ENCODE measurements around the gene USHBP1.
"Not testable (repeated sequence)": the region's sequence is repeated elsewhere in the genome, so short reads cannot be mapped to it uniquely, and the experiment has no call there.

USHBP1 gene

DNA sequence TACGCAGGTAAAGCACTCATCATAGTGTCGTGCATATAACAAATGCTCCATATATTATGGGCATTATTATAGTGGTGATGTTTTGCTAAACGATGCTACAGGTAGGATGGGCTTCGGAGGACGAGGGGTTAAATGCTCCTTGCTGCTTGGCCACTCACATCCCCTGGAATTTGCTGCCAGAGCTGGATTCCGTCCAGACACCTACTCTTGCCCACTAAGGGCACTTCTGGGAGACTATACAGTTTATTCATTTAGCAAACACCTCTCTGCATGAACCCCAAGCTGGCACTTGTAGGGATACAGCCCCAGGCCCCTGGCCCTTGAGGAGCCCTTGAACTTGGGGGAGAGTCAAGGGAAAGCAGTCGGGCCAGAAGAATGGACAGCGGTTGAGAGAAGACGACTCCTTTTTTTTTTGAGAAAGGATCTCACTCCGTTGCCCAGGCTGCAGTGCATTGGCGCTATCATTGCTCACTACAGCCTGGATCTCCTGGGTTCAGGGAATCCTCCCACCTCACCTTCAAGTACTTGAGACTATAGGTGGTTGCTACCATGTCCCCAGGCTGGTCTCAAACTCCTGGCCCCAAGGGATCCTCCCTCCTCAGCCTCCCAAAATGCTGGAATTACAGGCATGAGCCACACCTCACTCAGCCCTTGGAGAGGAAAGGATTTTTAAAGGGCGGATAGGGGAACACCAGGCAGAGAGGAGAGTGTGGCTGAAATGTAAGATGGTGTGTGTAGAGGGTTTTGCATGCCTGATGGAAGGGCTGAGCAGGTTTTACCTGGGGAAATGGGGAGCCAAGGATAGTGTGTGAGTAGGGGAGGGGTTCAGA lies 40.1 kb upstream of the USHBP1 start:
- H3K36me3 ChIP-seq (ENCODE audit: insufficient read depth, low read length): no peaks in the 10 kb centered on the region
- H3K9me3 ChIP-seq (ENCODE audit: low read length): no peaks in the 10 kb centered on the region
- H3K4me3 ChIP-seq (ENCODE audit: low read depth in 1 of 2, low read length in 2 of 2): peak overlapping the region in 1 of 2 donors; percentile 79
- H3K4me1 ChIP-seq (ENCODE audit: insufficient read depth, low read length): peaks cover 39% of the 10 kb centered on the region
- no peak overlapping the region for H3K9ac ChIP-seq (ENCODE audit: low read length)
- no peaks in the 10 kb centered on the region for H3K27me3 ChIP-seq (ENCODE audit: control insufficient read depth in 1 of 2, insufficient read depth in 2 of 2, low read length in 2 of 2)
- H3K27ac ChIP-seq (ENCODE audit: low read depth, low read length): peak overlapping the region; percentile 93

DNA sequence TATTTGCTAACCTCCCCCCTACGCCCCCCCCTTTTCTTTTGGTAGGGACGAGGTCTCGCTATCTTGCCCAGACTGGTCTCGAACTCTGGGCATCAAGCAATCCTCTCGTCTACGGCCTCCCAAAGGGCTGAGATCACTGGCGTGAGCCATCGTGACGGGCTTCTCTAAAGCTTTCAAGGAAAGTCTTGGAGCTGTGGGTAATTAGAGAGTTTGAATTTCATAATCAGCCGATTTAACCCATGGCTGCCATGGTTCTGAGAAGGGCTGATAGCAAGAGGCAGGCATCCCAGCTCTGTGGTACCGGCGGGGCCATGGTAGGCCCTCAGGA lies 39.4 kb upstream of the USHBP1 start:
- Histone ChIP-seq H3K27ac (ENCODE audit: low read depth, low read length) (peak overlapping the region; percentile 93), H3K9me3 (ENCODE audit: low read length) (no peaks in the 10 kb centered on the region), H3K4me1 (ENCODE audit: insufficient read depth, low read length) (peaks cover 39% of the 10 kb centered on the region), H3K4me3 (ENCODE audit: low read depth in 1 of 2, low read length in 2 of 2) (peak overlapping the region in 1 of 2 donors; percentile 70), H3K36me3 (ENCODE audit: insufficient read depth, low read length) (peaks cover under 1% of the 10 kb centered on the region), H3K27me3 (ENCODE audit: control insufficient read depth in 1 of 2, insufficient read depth in 2 of 2, low read length in 2 of 2) (no peaks in the 10 kb centered on the region), H3K9ac (ENCODE audit: low read length) (peak overlapping the region; percentile 34)

- peaks cover 39% of the 10 kb centered on the region for H3K4me1 ChIP-seq (ENCODE audit: insufficient read depth, low read length)
- H3K4me3 ChIP-seq (ENCODE audit: low read depth in 1 of 2, low read length in 2 of 2): peak within 1 kb of the TSS; percentile 70 to 96
- peak within 1 kb of the TSS; percentile 93 for H3K27ac ChIP-seq (ENCODE audit: low read depth, low read length)
- no peaks in the 10 kb centered on the region for H3K27me3 ChIP-seq (ENCODE audit: control insufficient read depth in 1 of 2, insufficient read depth in 2 of 2, low read length in 2 of 2)
- no peaks in the 10 kb centered on the region for H3K9me3 ChIP-seq (ENCODE audit: low read length)
- peak within 1 kb of the TSS; percentile 65 for H3K9ac ChIP-seq (ENCODE audit: low read length)
- H3K36me3 ChIP-seq (ENCODE audit: insufficient read depth, low read length): peaks cover 6% of the 10 kb centered on the region
Measured at GRCh38 chr19:17303167-17303939, 38.8 kb upstream of the USHBP1 start, which contains the start of gene ABHD8. Gene ABHD8, minus strand, starts transcription at chr19:17303425. Its CDS starts 1,809 bp downstream, at chr19:17301616.

DNA sequence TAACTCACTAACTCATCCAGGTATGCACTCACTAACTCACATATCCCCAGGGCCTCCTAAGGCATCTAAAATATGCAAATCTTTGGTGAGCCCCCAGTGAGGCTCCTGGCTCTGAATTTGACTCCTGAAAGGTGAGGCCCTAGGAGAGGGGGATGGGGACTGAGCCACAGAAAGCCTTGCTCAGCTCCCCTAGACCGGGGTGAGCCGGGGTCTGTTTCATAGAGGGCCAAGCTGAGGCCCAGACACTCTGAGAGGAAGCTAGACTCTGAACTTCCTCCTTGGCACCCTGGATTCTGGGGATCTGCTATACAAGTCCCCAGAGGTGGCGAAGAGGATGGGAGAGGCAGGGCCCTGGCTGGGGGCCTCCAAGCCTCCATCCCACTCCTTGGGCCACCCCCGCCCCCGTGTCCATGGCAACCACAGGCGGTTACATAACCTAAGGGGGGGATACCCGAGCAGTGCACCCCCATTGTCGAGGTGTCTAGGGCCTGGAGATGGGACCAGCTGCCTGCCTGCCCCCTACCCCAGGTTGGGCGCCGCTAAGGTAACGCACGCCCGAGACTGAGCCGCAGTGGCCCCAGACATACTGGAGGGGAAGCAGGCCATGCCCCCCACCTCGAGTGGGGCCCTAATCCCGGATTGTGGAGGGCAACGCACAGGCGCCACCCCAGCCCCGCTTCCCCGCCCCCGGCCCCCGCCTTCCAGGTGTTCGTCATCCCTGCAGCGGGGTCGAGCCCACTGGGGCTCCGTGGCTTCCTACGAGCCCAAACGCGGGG lies 38.0 kb upstream of the USHBP1 start:
- peak overlapping the region; percentile 93 for H3K27ac ChIP-seq (ENCODE audit: low read depth, low read length)
- H3K36me3 ChIP-seq (ENCODE audit: insufficient read depth, low read length): peaks cover 8% of the 10 kb centered on the region
- no peaks in the 10 kb centered on the region for H3K9me3 ChIP-seq (ENCODE audit: low read length)
- peak overlapping the region; percentile 70 to 96 for H3K4me3 ChIP-seq (ENCODE audit: low read depth in 1 of 2, low read length in 2 of 2)
- H3K27me3 ChIP-seq (ENCODE audit: control insufficient read depth in 1 of 2, insufficient read depth in 2 of 2, low read length in 2 of 2): no peaks in the 10 kb centered on the region
- peaks cover 36% of the 10 kb centered on the region for H3K4me1 ChIP-seq (ENCODE audit: insufficient read depth, low read length)
- H3K9ac ChIP-seq (ENCODE audit: low read length): peak overlapping the region; percentile 65

DNA sequence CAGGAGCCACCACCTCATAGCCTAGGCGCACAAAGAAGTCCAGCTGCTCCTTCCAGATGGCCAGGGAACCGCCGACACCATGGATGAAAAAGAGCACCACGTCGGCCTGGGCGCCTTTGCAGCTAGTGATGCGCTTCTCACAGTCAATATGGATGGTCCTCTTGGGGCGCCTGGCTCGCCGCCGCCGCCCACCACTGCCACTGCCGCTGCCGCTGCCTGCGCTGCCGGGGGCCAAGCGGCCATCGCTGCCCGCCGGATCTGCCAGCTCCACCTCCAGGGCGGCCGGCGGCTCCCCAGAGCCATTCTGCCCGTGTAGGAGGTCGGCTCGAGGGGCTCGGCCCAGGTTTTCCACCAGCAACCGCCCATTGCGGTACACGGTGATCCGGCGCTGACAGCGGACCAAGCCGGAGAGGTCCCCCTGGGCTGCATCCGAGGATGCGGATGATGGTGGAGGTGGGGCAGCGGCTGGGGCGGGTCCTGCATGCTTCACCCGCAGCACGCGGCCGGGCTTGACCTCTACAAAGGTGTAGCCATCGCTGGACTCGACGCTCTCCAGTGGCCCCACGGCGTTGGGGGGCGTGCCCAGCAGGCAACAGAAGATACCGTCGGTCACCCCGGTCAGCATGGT lies 36.6 kb upstream of the USHBP1 start:
- H3K36me3 ChIP-seq (ENCODE audit: insufficient read depth, low read length): peaks cover 8% of the 10 kb centered on the region
- H3K27me3 ChIP-seq (ENCODE audit: control insufficient read depth in 1 of 2, insufficient read depth in 2 of 2, low read length in 2 of 2): no peaks in the 10 kb centered on the region
- H3K4me3 ChIP-seq (ENCODE audit: low read depth in 1 of 2, low read length in 2 of 2): no peak overlapping the region
- peaks cover 28% of the 10 kb centered on the region for H3K4me1 ChIP-seq (ENCODE audit: insufficient read depth, low read length)
- no peaks in the 10 kb centered on the region for H3K9me3 ChIP-seq (ENCODE audit: low read length)
- no peak overlapping the region for H3K27ac ChIP-seq (ENCODE audit: low read depth, low read length)
- no peak overlapping the region for H3K9ac ChIP-seq (ENCODE audit: low read length)

DNA sequence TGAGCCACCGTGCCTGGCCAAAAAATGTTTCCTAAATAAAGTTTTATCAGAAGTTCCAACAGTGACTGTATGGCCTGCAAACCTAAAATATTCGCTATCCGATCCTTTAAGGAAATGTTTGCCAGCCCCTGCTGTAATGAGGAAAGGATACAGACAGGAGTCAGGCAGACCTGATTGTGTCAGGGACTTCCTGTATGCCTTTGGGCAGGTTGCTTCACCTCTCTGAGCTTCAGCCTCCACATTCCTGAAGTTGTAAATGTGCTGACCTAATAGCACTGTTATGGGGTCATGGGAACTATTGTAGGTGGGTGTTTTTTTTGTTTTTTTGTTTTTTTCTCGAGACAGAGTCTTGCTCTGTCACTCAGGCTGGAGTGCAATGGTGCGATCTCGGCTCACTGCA lies 32.4 kb upstream of the USHBP1 start:
- no peak overlapping the region for H3K9ac ChIP-seq (ENCODE audit: low read length)
- H3K27me3 ChIP-seq (ENCODE audit: control insufficient read depth in 1 of 2, insufficient read depth in 2 of 2, low read length in 2 of 2): no peaks in the 10 kb centered on the region
- peaks cover 8% of the 10 kb centered on the region for H3K36me3 ChIP-seq (ENCODE audit: insufficient read depth, low read length)
- peaks cover 2% of the 10 kb centered on the region for H3K4me1 ChIP-seq (ENCODE audit: insufficient read depth, low read length)
- H3K9me3 ChIP-seq (ENCODE audit: low read length): no peaks in the 10 kb centered on the region
- no peak overlapping the region for H3K27ac ChIP-seq (ENCODE audit: low read depth, low read length)
- H3K4me3 ChIP-seq (ENCODE audit: low read depth in 1 of 2, low read length in 2 of 2): no peak overlapping the region

- Histone ChIP-seq H3K4me1 (ENCODE audit: insufficient read depth, low read length) (no peaks in the 10 kb centered on the region), H3K27ac (ENCODE audit: low read depth, low read length) (no peak overlapping the region), H3K27me3 (ENCODE audit: control insufficient read depth in 1 of 2, insufficient read depth in 2 of 2, low read length in 2 of 2) (no peaks in the 10 kb centered on the region)
Measured at GRCh38 chr19:17296273-17296672, 31.7 kb upstream of the USHBP1 start.

DNA sequence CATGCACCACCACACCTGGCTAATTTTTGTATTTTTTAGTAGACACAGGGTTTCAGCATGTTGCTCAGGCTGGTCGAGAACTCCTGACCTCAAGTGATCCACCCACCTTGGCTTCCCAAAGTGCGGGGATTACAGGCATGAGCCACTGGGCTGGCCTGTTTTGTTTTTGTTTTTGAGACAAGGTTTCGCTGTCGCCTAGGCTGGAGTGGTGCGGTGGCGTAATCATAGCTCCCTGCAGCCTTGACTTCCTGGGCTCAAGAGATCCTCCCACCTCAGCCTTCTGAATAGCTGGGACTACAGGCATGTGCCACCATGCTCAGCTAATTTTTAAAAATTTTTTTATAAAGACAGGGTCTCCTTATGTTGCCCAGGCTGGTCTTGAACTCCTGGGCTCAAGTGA lies 31.0 kb upstream of the USHBP1 start:
- not testable (repeated sequence) for H3K4me3 ChIP-seq (ENCODE audit: low read depth in 1 of 2, low read length in 2 of 2); H3K27me3 ChIP-seq (ENCODE audit: control insufficient read depth in 1 of 2, insufficient read depth in 2 of 2, low read length in 2 of 2); H3K27ac ChIP-seq (ENCODE audit: low read depth, low read length); H3K9me3 ChIP-seq (ENCODE audit: low read length); H3K9ac ChIP-seq (ENCODE audit: low read length); H3K4me1 ChIP-seq (ENCODE audit: insufficient read depth, low read length); H3K36me3 ChIP-seq (ENCODE audit: insufficient read depth, low read length)

More at GRCh38 chr19:17296273-17296672, 31.7 kb upstream of the USHBP1 start:
- Histone ChIP-seq H3K9me3 (ENCODE audit: low read length) (no peaks in the 10 kb centered on the region), H3K9ac (ENCODE audit: low read length) (no peak overlapping the region), H3K36me3 (ENCODE audit: insufficient read depth, low read length) (peaks cover 8% of the 10 kb centered on the region), H3K4me3 (ENCODE audit: low read depth in 1 of 2, low read length in 2 of 2) (no peak overlapping the region)

DNA sequence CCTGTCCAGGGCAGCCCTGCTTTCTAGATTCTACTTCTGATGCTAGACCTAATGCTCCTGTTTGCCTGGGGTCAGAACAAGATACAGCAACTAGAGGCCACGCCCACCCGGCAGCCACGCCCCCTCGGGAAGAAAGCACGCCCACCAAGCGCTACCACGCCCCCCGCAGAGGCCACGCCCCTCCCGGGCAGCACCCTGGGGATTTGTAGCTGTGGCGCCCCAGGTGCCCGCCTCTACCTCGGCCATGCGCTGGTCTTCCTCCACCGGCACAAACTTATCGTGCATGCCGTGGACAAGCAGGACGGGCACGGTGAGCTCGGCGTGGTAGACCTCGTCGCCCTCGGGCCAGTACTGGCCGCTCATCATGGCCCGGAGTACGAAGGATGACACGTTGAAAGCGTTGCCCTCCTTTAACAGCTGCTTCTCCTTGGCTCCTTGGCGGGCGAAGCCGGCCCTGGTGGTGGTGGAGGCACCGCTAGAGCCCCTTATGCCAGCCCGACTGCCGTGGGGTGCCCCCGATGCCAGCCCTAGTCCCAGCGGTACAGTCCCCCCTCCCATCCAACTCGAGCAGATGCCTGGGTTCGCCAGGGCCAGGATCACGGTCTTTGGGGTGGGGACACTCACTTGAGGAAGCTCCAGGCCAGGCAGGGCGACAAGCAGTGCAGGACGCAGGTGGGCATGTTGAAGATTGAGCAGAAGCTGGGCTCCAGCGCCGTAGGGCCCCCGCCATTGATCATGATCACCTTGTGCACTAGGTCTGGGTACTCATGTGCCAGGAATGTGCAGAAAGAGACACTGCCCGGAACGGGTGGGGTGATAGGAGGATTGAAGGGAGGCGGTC lies 29.7 kb upstream of the USHBP1 start:
- Histone ChIP-seq H3K27me3 (ENCODE audit: control insufficient read depth in 1 of 2, insufficient read depth in 2 of 2, low read length in 2 of 2) (no peaks in the 10 kb centered on the region), H3K4me1 (ENCODE audit: insufficient read depth, low read length) (no peaks in the 10 kb centered on the region), H3K27ac (ENCODE audit: low read depth, low read length) (no peak overlapping the region), H3K36me3 (ENCODE audit: insufficient read depth, low read length) (peaks cover 8% of the 10 kb centered on the region), H3K4me3 (ENCODE audit: low read depth in 1 of 2, low read length in 2 of 2) (no peak overlapping the region), H3K9ac (ENCODE audit: low read length) (no peak overlapping the region), H3K9me3 (ENCODE audit: low read length) (no peaks in the 10 kb centered on the region)

GRCh38 chr19:17293605-17294004 lies 29.1 kb upstream of the USHBP1 start:
- peaks cover 5% of the 10 kb centered on the region for H3K36me3 ChIP-seq (ENCODE audit: insufficient read depth, low read length)
- H3K9ac ChIP-seq (ENCODE audit: low read length): no peak overlapping the region
- no peaks in the 10 kb centered on the region for H3K9me3 ChIP-seq (ENCODE audit: low read length)
- H3K4me1 ChIP-seq (ENCODE audit: insufficient read depth, low read length): no peaks in the 10 kb centered on the region
- H3K27ac ChIP-seq (ENCODE audit: low read depth, low read length): no peak overlapping the region
- H3K4me3 ChIP-seq (ENCODE audit: low read depth in 1 of 2, low read length in 2 of 2): no peak overlapping the region
- H3K27me3 ChIP-seq (ENCODE audit: control insufficient read depth in 1 of 2, insufficient read depth in 2 of 2, low read length in 2 of 2): no peaks in the 10 kb centered on the region

Measured in muscle layer of colon (tissue), 2 donors.